CD4-positive, alpha-beta T cell (primary cell): ENCODE data around the gene HERC5. TPM values are rescaled to one million over a fixed set of nuclear protein-coding genes. Genes with fewer than 3 reads are reported as not detected.

Experiments
- ATAC-seq: fragments of 200-7000 bp; cut with Tn5 transposase; one replicate; pipeline ENCODE4 v1.10.0; 2022; ENCODE audit warnings: mild to moderate bottlenecking; ENCODE audit not compliant: poor library complexity
- CTCF ChIA-PET: fragments of 350-600 bp; sonication (Branson Sonifier 250); formaldehyde crosslinking; loops from one replicate; lab custom pipeline; 2021; ENCODE audit warnings: antibody characterized with exemption, inconsistent platforms; lab: Charles Lee
- POLR2A ChIA-PET: fragments of 350-600 bp; sonication (Branson Sonifier 250); formaldehyde crosslinking; loops from one replicate; lab custom pipeline; 2021; ENCODE audit warnings: antibody characterized with exemption, inconsistent platforms; lab: Charles Lee
- DNase-seq, 14 experiments: peaks; one replicate each; pipeline ENCODE4 v3.0.0-alpha.2; 2013 to 2020; ENCODE audit warnings: mixed read lengths in 2 of 14
- H3K27ac ChIP-seq, 2 donors: one replicate each; pipeline versions ENCODE4 v1.5.1 to v1.7.0; 2013; ENCODE audit warnings: low read length in 2 of 2, low read depth in 1 of 2, mild to moderate bottlenecking in 1 of 2
- H3K27me3 ChIP-seq, 2 experiments: 1 replicate in 1 of 2; 2 replicates in 1 of 2; pipeline versions ENCODE4 v1.6.1 to v1.7.0; 2013; ENCODE audit warnings: low read length in 2 of 2, control low read depth in 1 of 2, mild to moderate bottlenecking in 1 of 2, moderate library complexity in 1 of 2; ENCODE audit not compliant: insufficient read depth in 2 of 2, control insufficient read depth in 1 of 2
- H3K36me3 ChIP-seq: one replicate; pipeline ENCODE4 v1.6.1; 2013; ENCODE audit warnings: low read length, control low read depth; ENCODE audit not compliant: insufficient read depth
- H3K4me1 ChIP-seq: one replicate; pipeline ENCODE4 v1.6.1; 2013; ENCODE audit warnings: low read length, control low read depth; ENCODE audit not compliant: insufficient read depth
- H3K4me3 ChIP-seq: one replicate; pipeline ENCODE4 v1.5.1; 2013; ENCODE audit warnings: mild to moderate bottlenecking, low read length, moderate library complexity
- H3K9me3 ChIP-seq, 2 experiments: 1 replicate in 1 of 2; 2 replicates in 1 of 2; pipeline versions ENCODE4 v1.6.1 to v1.7.0; 2013; ENCODE audit warnings: low read length in 2 of 2, mild to moderate bottlenecking in 2 of 2, control low read depth in 1 of 2, moderate library complexity in 1 of 2; ENCODE audit not compliant: control insufficient read depth in 1 of 2, insufficient read depth in 1 of 2
- H3K27ac Mint-ChIP-seq: one replicate; pipeline ENCODE4 v1.8.0; 2020; ENCODE audit warnings: mixed read lengths
- H3K27me3 Mint-ChIP-seq: one replicate; pipeline ENCODE4 v1.8.0; 2021; ENCODE audit warnings: mixed read lengths
- H3K36me3 Mint-ChIP-seq: one replicate; pipeline ENCODE4 v1.8.0; 2021; ENCODE audit warnings: low read depth, mixed read lengths
- H3K4me1 Mint-ChIP-seq: one replicate; pipeline ENCODE4 v1.8.0; 2021; ENCODE audit warnings: low read depth, mixed read lengths
- H3K4me3 Mint-ChIP-seq: one replicate; pipeline ENCODE4 v1.8.0; 2020; ENCODE audit warnings: mild to moderate bottlenecking, mixed read lengths
- H3K9me3 Mint-ChIP-seq: one replicate; pipeline ENCODE4 v1.8.0; 2020; ENCODE audit warnings: mixed read lengths
- CTCF ChIP-seq: fragments of 200-600 bp; IDR thresholded peaks from one replicate; pipeline ENCODE4 v1.8.0; 2022; ENCODE audit warnings: antibody characterized with exemption, mild to moderate bottlenecking
- intact Hi-C, 2 experiments: fragments of 100-400 bp; cut with DNase I in 1 of 2; cut with micrococcal nuclease in 1 of 2; formaldehyde crosslinking; loops; one replicate each; pipeline versions ENCODE4 v1.15.1 to v1.9.0; 2023 to 2025; cut with DNase I, micrococcal nuclease
- total RNA-seq, 174 experiments: library from RNA in 2 of 174; stranded (reverse) in 2 of 174; gene quantifications; one replicate each; pipeline ENCODE4 v1.2.3 and lab custom pipeline; 2021 to 2026

Gene HERC5
- total RNA-seq, 2 experiments from 2014 or later = 23.6 to 23.9 TPM

GRCh38 chr4:88549815-88550214 lies 92.9 kb downstream of the HERC5 start:
- H3K4me3 ChIP-seq = no peak overlapping the region
- intact Hi-C loops = no loop called here
- H3K27me3 Mint-ChIP-seq = no peaks in the 10 kb centered on the region
- H3K9me3 ChIP-seq = no peaks in the 10 kb centered on the region
- ATAC-seq (no peak), DNase-seq (no peak)
- H3K36me3 Mint-ChIP-seq = no peaks in the 10 kb centered on the region
- ChIA-PET POLR2A (no interaction called here), CTCF (no interaction called here)
- H3K9me3 Mint-ChIP-seq = no peaks in the 10 kb centered on the region
- H3K4me3 Mint-ChIP-seq = no peak overlapping the region
- no peak for TF ChIP-seq CTCF
- H3K27ac ChIP-seq = no peak overlapping the region
- no peaks in the 10 kb centered on the region for H3K27me3 ChIP-seq
- H3K36me3 ChIP-seq = no peaks in the 10 kb centered on the region
- no peaks in the 10 kb centered on the region for H3K4me1 ChIP-seq
- H3K4me1 Mint-ChIP-seq = no peaks in the 10 kb centered on the region
- H3K27ac Mint-ChIP-seq = no peak overlapping the region

Other genes with a start within 250 kb of the HERC5 start
- gene PPM1K, start 172.6 kb upstream of the HERC5 start, total RNA-seq = 10 to 100 TPM; 71.0 to 78.1 TPM
- gene HERC6, start 78.3 kb upstream of the HERC5 start, total RNA-seq = 10 to 100 TPM in 1 of 2 experiments, 1 to 10 TPM in 1; 9.5 to 10.6 TPM
- 10 to 100 TPM; 25.3 to 26.8 TPM for gene PYURF, start 66.7 kb downstream of the HERC5 start, total RNA-seq
- gene HERC3, start 135.4 kb downstream of the HERC5 start, total RNA-seq = 10 to 100 TPM; 63.1 to 66.4 TPM
- 10 to 100 TPM; 17.3 to 17.9 TPM for gene NAP1L5, start 240.7 kb downstream of the HERC5 start, total RNA-seq